WTC11 (cell line): Measurements from ENCODE around the gene RNF125. TPM values are rescaled to one million over a fixed set of nuclear protein-coding genes. Genes with fewer than 3 reads are reported as not detected.
"Not testable (repeated sequence)": the region's sequence is repeated elsewhere in the genome, so short reads cannot be mapped to it uniquely, and the experiment has no call there.

Experiments used
- ATAC-seq: fragments of 200-7000 bp; cut with Tn5 transposase; 2 replicates; pipeline ENCODE4 v1.10.0; 2021; ENCODE audit warnings: mild to moderate bottlenecking, moderate library complexity
- CTCF ChIA-PET: fragments of 300-600 bp; sonication (Branson Sonifier 250); formaldehyde crosslinking; loops from one replicate; lab custom pipeline; 2021; ENCODE audit warnings: antibody characterized with exemption; lab: Charles Lee
- POLR2A ChIA-PET: fragments of 350-600 bp; sonication (Branson Sonifier 250); formaldehyde crosslinking; loops from one replicate; lab custom pipeline; 2021; ENCODE audit warnings: antibody characterized with exemption; lab: Charles Lee
- DNase-seq: peaks from one replicate; pipeline ENCODE4 v3.0.0; 2021; ENCODE audit warnings: low spot score
- H3K27ac Mint-ChIP-seq: 2 replicates; pipeline ENCODE4 v1.8.0; 2021; ENCODE audit warnings: mixed read lengths
- H3K27me3 Mint-ChIP-seq: 2 replicates; pipeline ENCODE4 v1.8.0; 2021; ENCODE audit warnings: low read depth, mild to moderate bottlenecking, moderate library complexity, mixed read lengths
- H3K36me3 Mint-ChIP-seq: 2 replicates; pipeline ENCODE4 v1.8.0; 2021; ENCODE audit warnings: mixed read lengths
- H3K4me1 Mint-ChIP-seq: 2 replicates; pipeline ENCODE4 v1.8.0; 2022; ENCODE audit warnings: mixed read lengths
- H3K4me3 Mint-ChIP-seq: 2 replicates; pipeline ENCODE4 v1.8.0; 2021; ENCODE audit warnings: mild to moderate bottlenecking, moderate library complexity, mixed read lengths
- H3K9me3 Mint-ChIP-seq: 2 replicates; pipeline ENCODE4 v1.8.0; 2021; ENCODE audit warnings: mixed read lengths
- ETV6 ChIP-seq: sonication (generic); formaldehyde crosslinking; IDR thresholded peaks from 2 replicates; pipeline ENCODE4 v1.8.1; 2022; ENCODE audit warnings: mild to moderate bottlenecking, missing genetic modification reagents
- FOXP1 ChIP-seq: sonication (generic); formaldehyde crosslinking; IDR thresholded peaks from 2 replicates; pipeline ENCODE4 v1.8.0; 2022; ENCODE audit warnings: missing genetic modification reagents, mild to moderate bottlenecking, moderate library complexity, borderline replicate concordance
- NFE2L1 ChIP-seq: sonication (generic); formaldehyde crosslinking; IDR thresholded peaks from 2 replicates; pipeline ENCODE4 v1.8.1; 2023; ENCODE audit warnings: missing genetic modification reagents
- OVOL2 ChIP-seq: fragments of 250-450 bp; sonication (Bioruptor Pico); IDR thresholded peaks from 2 replicates; pipeline ENCODE4 v1.9.0; 2021; ENCODE audit warnings: mild to moderate bottlenecking, borderline replicate concordance
- SOX15 ChIP-seq: fragments of 250-450 bp; sonication (Bioruptor Pico); IDR thresholded peaks from 2 replicates; pipeline ENCODE4 v1.9.0; 2021; ENCODE audit warnings: mild to moderate bottlenecking
- TCF7 ChIP-seq: sonication (generic); formaldehyde crosslinking; IDR thresholded peaks from 2 replicates; pipeline ENCODE4 v1.8.0; 2022; ENCODE audit warnings: mild to moderate bottlenecking, low read depth, missing genetic modification reagents, moderate library complexity
- TP53 ChIP-seq: sonication (generic); formaldehyde crosslinking; IDR thresholded peaks from 2 replicates; pipeline ENCODE4 v1.8.1; 2023; ENCODE audit warnings: mild to moderate bottlenecking, missing genetic modification reagents
- ZNF232 ChIP-seq: sonication (generic); formaldehyde crosslinking; IDR thresholded peaks from 2 replicates; pipeline ENCODE4 v1.8.0; 2022; ENCODE audit warnings: mild to moderate bottlenecking, missing genetic modification reagents
- ZNF263 ChIP-seq: sonication (generic); formaldehyde crosslinking; IDR thresholded peaks from 2 replicates; pipeline ENCODE4 v1.8.1; 2022; ENCODE audit warnings: low read depth, mild to moderate bottlenecking, moderate library complexity, missing genetic modification reagents
- total RNA-seq: library from RNA; stranded (reverse); gene quantifications from 3 replicates; pipeline ENCODE4 v1.2.3, GENCODE V29; 2021
- TF ChIP-seq, protein P1 (sequence below): sonication (generic); formaldehyde crosslinking; IDR thresholded peaks from 2 replicates; pipeline ENCODE4 v1.8.1; 2022; ENCODE audit warnings: missing genetic modification reagents, borderline replicate concordance
- TF ChIP-seq, protein P2 (sequence below): sonication (generic); formaldehyde crosslinking; IDR thresholded peaks from 2 replicates; pipeline ENCODE4 v1.8.1; 2023; ENCODE audit warnings: mild to moderate bottlenecking, missing genetic modification reagents
- TF ChIP-seq, protein P3 (sequence below): sonication (generic); formaldehyde crosslinking; IDR thresholded peaks from 2 replicates; pipeline ENCODE4 v1.8.0; 2022; ENCODE audit warnings: mild to moderate bottlenecking, missing genetic modification reagents
- TF ChIP-seq, protein P4 (sequence below): sonication (generic); formaldehyde crosslinking; IDR thresholded peaks from 2 replicates; pipeline ENCODE4 v1.8.0; 2023; ENCODE audit warnings: missing genetic modification reagents
- TF ChIP-seq, protein P5 (sequence below): sonication (generic); formaldehyde crosslinking; IDR thresholded peaks from 2 replicates; pipeline ENCODE4 v1.8.1; 2022; ENCODE audit warnings: low read depth, missing genetic modification reagents, borderline replicate concordance
- TF ChIP-seq, protein P6 (sequence below): sonication (generic); formaldehyde crosslinking; IDR thresholded peaks from 2 replicates; pipeline ENCODE4 v1.8.1; 2023; ENCODE audit warnings: mild to moderate bottlenecking, missing genetic modification reagents, moderate library complexity
- TF ChIP-seq, protein P7 (sequence below): sonication (generic); formaldehyde crosslinking; IDR thresholded peaks from 2 replicates; pipeline ENCODE4 v1.8.1; 2023; ENCODE audit warnings: mild to moderate bottlenecking, missing genetic modification reagents
- TF ChIP-seq, protein P8 (sequence below): sonication (generic); formaldehyde crosslinking; IDR thresholded peaks from 2 replicates; pipeline ENCODE4 v1.8.1; 2023; ENCODE audit warnings: mild to moderate bottlenecking, missing genetic modification reagents, moderate library complexity
- TF ChIP-seq, protein P9 (sequence below): sonication (generic); formaldehyde crosslinking; conservative IDR thresholded peaks from 2 replicates; pipeline ENCODE4 v1.8.1; 2023; ENCODE audit warnings: mild to moderate bottlenecking, low read depth, missing genetic modification reagents, moderate library complexity

The RNF125 gene
- total RNA-seq, 1 experiment from 2014 or later: 14.9 TPM

DNA sequence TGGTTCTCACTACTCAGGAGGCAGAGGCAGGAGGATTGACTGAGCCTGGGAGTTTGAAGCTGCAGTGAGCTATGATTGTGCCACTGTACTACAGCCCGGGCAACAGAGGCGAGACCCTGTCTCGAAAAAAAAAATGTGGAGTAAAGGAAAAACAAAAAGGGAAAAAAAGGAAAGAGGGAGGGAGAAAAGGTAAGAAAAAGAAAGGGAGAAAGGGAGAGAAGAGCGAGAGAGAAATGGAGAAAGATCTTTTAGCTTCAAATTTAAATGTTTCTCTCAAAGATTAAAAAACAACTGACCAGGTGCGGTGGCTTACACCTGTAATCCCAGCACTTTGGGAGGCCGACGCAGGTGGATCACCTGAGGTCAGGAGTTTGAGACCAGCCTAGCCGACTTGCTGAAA, 65.2 kb downstream of the RNF125 start:
- H3K27me3 Mint-ChIP-seq: no peaks in the 10 kb centered on the region; the same call in 1 of the 2 replicates
- TF ChIP-seq SOX15: no peak
- TF ChIP-seq FOXP1 (CRISPR knock-in tag): no peak
- TF ChIP-seq NFE2L1 (CRISPR knock-in tag): no peak
- TF ChIP-seq ZNF263 (CRISPR knock-in tag): no peak
- TF ChIP-seq, protein P1, sequence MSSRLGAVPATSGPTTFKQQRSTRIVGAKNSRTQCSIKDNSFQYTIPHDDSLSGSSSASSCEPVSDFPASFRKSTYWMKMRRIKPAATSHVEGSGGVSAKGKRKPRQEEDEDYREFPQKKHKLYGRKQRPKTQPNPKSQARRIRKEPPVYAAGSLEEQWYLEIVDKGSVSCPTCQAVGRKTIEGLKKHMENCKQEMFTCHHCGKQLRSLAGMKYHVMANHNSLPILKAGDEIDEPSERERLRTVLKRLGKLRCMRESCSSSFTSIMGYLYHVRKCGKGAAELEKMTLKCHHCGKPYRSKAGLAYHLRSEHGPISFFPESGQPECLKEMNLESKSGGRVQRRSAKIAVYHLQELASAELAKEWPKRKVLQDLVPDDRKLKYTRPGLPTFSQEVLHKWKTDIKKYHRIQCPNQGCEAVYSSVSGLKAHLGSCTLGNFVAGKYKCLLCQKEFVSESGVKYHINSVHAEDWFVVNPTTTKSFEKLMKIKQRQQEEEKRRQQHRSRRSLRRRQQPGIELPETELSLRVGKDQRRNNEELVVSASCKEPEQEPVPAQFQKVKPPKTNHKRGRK (CRISPR knock-in tag): no peak
- TF ChIP-seq, protein P2, sequence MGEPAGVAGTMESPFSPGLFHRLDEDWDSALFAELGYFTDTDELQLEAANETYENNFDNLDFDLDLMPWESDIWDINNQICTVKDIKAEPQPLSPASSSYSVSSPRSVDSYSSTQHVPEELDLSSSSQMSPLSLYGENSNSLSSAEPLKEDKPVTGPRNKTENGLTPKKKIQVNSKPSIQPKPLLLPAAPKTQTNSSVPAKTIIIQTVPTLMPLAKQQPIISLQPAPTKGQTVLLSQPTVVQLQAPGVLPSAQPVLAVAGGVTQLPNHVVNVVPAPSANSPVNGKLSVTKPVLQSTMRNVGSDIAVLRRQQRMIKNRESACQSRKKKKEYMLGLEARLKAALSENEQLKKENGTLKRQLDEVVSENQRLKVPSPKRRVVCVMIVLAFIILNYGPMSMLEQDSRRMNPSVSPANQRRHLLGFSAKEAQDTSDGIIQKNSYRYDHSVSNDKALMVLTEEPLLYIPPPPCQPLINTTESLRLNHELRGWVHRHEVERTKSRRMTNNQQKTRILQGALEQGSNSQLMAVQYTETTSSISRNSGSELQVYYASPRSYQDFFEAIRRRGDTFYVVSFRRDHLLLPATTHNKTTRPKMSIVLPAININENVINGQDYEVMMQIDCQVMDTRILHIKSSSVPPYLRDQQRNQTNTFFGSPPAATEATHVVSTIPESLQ (CRISPR knock-in tag): no peak
- TF ChIP-seq, protein P3, sequence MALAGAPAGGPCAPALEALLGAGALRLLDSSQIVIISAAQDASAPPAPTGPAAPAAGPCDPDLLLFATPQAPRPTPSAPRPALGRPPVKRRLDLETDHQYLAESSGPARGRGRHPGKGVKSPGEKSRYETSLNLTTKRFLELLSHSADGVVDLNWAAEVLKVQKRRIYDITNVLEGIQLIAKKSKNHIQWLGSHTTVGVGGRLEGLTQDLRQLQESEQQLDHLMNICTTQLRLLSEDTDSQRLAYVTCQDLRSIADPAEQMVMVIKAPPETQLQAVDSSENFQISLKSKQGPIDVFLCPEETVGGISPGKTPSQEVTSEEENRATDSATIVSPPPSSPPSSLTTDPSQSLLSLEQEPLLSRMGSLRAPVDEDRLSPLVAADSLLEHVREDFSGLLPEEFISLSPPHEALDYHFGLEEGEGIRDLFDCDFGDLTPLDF (CRISPR knock-in tag): no peak
- TF ChIP-seq ETV6: no peak
- TF ChIP-seq, protein P4, sequence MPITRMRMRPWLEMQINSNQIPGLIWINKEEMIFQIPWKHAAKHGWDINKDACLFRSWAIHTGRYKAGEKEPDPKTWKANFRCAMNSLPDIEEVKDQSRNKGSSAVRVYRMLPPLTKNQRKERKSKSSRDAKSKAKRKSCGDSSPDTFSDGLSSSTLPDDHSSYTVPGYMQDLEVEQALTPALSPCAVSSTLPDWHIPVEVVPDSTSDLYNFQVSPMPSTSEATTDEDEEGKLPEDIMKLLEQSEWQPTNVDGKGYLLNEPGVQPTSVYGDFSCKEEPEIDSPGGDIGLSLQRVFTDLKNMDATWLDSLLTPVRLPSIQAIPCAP: no peak
- TF ChIP-seq TCF7: no peak
- TF ChIP-seq, protein P5, sequence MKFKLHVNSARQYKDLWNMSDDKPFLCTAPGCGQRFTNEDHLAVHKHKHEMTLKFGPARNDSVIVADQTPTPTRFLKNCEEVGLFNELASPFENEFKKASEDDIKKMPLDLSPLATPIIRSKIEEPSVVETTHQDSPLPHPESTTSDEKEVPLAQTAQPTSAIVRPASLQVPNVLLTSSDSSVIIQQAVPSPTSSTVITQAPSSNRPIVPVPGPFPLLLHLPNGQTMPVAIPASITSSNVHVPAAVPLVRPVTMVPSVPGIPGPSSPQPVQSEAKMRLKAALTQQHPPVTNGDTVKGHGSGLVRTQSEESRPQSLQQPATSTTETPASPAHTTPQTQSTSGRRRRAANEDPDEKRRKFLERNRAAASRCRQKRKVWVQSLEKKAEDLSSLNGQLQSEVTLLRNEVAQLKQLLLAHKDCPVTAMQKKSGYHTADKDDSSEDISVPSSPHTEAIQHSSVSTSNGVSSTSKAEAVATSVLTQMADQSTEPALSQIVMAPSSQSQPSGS: no peak
- POLR2A ChIA-PET: no interaction called here
- CTCF ChIA-PET: interaction anchor here (1.9 kb wide), 1 partner anchor 12 kb away, joined by 8 read pairs; no protein-coding TSS in a partner anchor
- 0 out of 2 replicates have a peak, but pooled peaks cover 5% of the 10 kb centered on the region for H3K9me3 Mint-ChIP-seq
- ATAC-seq (no peak), DNase-seq (no peak)
- H3K4me1 Mint-ChIP-seq: peaks cover 10% of the 10 kb centered on the region
- no peak overlapping the region for H3K4me3 Mint-ChIP-seq
- H3K27ac Mint-ChIP-seq: peak overlapping the region; percentile 58; the same call in 1 of the 2 replicates
- H3K36me3 Mint-ChIP-seq: no peaks in the 10 kb centered on the region

DNA sequence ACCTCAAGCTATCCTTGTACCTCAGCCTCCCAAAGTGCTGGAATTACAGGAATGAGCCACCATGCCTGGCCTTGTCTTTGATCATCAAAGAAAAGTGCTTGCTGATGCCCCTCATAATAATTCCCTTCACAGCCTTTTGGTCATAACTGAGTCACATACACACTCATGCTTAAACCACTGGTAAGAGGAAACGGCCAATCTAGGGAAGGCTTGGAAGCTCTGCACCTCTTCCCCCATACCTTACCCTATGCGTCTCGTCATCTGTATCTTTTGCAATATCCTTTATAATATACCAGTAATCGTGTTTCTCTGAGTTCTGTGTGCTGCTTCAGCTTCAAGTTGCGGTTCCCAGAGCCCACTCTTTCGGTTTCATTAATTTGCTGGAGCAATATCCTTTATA, 68.3 kb downstream of the RNF125 start:
- Mint-ChIP-seq H3K9me3 (no peaks in the 10 kb centered on the region), H3K27ac (no peak overlapping the region), H3K27me3 (no peaks in the 10 kb centered on the region; the same call in 1 of the 2 replicates), H3K4me1 (peaks cover 12% of the 10 kb centered on the region), H3K4me3 (no peak overlapping the region), H3K36me3 (no peaks in the 10 kb centered on the region)
- ATAC-seq (no peak), DNase-seq (no peak)
- POLR2A ChIA-PET: no interaction called here
- CTCF ChIA-PET: interaction anchor here (1.2 kb wide), 1 partner anchor 109 kb away, joined by 3 read pairs; no protein-coding TSS in a partner anchor
- TF ChIP-seq, protein P6, sequence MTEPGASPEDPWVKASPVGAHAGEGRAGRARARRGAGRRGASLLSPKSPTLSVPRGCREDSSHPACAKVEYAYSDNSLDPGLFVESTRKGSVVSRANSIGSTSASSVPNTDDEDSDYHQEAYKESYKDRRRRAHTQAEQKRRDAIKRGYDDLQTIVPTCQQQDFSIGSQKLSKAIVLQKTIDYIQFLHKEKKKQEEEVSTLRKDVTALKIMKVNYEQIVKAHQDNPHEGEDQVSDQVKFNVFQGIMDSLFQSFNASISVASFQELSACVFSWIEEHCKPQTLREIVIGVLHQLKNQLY (CRISPR knock-in tag): no peak
- TF ChIP-seq, protein P7, sequence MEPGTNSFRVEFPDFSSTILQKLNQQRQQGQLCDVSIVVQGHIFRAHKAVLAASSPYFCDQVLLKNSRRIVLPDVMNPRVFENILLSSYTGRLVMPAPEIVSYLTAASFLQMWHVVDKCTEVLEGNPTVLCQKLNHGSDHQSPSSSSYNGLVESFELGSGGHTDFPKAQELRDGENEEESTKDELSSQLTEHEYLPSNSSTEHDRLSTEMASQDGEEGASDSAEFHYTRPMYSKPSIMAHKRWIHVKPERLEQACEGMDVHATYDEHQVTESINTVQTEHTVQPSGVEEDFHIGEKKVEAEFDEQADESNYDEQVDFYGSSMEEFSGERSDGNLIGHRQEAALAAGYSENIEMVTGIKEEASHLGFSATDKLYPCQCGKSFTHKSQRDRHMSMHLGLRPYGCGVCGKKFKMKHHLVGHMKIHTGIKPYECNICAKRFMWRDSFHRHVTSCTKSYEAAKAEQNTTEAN (CRISPR knock-in tag): no peak
- no peak for TF ChIP-seq OVOL2 (CRISPR knock-in tag)
- TF ChIP-seq, protein P8, sequence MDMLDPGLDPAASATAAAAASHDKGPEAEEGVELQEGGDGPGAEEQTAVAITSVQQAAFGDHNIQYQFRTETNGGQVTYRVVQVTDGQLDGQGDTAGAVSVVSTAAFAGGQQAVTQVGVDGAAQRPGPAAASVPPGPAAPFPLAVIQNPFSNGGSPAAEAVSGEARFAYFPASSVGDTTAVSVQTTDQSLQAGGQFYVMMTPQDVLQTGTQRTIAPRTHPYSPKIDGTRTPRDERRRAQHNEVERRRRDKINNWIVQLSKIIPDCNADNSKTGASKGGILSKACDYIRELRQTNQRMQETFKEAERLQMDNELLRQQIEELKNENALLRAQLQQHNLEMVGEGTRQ: no peak
- TF ChIP-seq TP53 (CRISPR knock-in tag): no peak
- TF ChIP-seq, protein P9, sequence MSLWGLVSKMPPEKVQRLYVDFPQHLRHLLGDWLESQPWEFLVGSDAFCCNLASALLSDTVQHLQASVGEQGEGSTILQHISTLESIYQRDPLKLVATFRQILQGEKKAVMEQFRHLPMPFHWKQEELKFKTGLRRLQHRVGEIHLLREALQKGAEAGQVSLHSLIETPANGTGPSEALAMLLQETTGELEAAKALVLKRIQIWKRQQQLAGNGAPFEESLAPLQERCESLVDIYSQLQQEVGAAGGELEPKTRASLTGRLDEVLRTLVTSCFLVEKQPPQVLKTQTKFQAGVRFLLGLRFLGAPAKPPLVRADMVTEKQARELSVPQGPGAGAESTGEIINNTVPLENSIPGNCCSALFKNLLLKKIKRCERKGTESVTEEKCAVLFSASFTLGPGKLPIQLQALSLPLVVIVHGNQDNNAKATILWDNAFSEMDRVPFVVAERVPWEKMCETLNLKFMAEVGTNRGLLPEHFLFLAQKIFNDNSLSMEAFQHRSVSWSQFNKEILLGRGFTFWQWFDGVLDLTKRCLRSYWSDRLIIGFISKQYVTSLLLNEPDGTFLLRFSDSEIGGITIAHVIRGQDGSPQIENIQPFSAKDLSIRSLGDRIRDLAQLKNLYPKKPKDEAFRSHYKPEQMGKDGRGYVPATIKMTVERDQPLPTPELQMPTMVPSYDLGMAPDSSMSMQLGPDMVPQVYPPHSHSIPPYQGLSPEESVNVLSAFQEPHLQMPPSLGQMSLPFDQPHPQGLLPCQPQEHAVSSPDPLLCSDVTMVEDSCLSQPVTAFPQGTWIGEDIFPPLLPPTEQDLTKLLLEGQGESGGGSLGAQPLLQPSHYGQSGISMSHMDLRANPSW: no peak
- no peak for TF ChIP-seq ZNF232 (CRISPR knock-in tag)
- TF ChIP-seq, all 79 proteins: peak for 0

DNA sequence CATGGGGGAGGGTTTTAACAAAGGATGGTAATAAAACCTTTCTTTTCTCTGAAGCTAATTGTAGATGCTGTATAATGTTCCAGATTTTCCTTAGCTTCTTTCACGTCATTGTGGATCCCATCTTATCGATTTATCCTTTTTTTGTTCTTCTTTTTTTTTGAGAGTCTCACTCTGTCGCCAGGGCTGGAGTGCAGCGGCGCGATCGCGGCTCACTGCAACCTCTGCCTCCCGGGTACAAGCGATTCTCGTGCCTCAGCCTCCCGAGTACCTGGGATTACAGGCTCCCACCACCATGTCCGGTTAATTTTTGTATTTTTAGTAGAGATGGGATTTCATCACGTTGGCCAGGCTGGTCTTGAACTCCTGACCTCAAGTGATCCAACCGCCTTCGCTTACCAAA, 72.2 kb downstream of the RNF125 start:
- ATAC-seq, DNase-seq, CTCF ChIA-PET, POLR2A ChIA-PET, H3K9me3 Mint-ChIP-seq, H3K27ac Mint-ChIP-seq, H3K27me3 Mint-ChIP-seq: not testable (repeated sequence)
- Mint-ChIP-seq H3K4me1 (peaks cover 26% of the 10 kb centered on the region), H3K4me3 (peak overlapping the region; percentile 49), H3K36me3 (peaks cover 13% of the 10 kb centered on the region)
